Left cardiac atrium (tissue), 2 donors: ENCODE data around the gene RNF175. TPM values are rescaled to one million over a fixed set of nuclear protein-coding genes. Genes with fewer than 3 reads are reported as not detected.

Experiments used
- total RNA-seq, 2 donors: library from RNA; stranded (reverse); fragmentation: NEBNext Ultra II Directional; extraction: Animal tissue kit (Norgen Biotek cat#: 25700); gene quantifications; one replicate each; pipeline ENCODE4 v1.2.1, GENCODE V29; 2021
- donor health status: DM: no; HTN: yes; CAD: no; lungs with severe emphysema.
- donor health status: DM: yes; HTN: yes; CAD: no.

RNF175 gene
- total RNA-seq, 2 donors from 2014 or later = 5.9 to 7.7 TPM

Other genes with a start within 250 kb of the RNF175 start
- gene TLR2, start 75.7 kb downstream of the RNF175 start, total RNA-seq = 10 to 100 TPM; 11.5 to 15.9 TPM
- gene SFRP2, start 29.1 kb upstream of the RNF175 start, total RNA-seq = 1 to 10 TPM; 3.3 to 8.3 TPM